NCI-H1092 (cell line): Measurements from ENCODE around the gene MAD1L1.
"Not testable (repeated sequence)": the region's sequence is repeated elsewhere in the genome, so short reads cannot be mapped to it uniquely, and the experiment has no call there.

Experiments
- DNase-seq: peaks from one replicate; lab custom pipeline; 2025; lab: John Stamatoyannopoulos, UW

The MAD1L1 gene

DNA sequence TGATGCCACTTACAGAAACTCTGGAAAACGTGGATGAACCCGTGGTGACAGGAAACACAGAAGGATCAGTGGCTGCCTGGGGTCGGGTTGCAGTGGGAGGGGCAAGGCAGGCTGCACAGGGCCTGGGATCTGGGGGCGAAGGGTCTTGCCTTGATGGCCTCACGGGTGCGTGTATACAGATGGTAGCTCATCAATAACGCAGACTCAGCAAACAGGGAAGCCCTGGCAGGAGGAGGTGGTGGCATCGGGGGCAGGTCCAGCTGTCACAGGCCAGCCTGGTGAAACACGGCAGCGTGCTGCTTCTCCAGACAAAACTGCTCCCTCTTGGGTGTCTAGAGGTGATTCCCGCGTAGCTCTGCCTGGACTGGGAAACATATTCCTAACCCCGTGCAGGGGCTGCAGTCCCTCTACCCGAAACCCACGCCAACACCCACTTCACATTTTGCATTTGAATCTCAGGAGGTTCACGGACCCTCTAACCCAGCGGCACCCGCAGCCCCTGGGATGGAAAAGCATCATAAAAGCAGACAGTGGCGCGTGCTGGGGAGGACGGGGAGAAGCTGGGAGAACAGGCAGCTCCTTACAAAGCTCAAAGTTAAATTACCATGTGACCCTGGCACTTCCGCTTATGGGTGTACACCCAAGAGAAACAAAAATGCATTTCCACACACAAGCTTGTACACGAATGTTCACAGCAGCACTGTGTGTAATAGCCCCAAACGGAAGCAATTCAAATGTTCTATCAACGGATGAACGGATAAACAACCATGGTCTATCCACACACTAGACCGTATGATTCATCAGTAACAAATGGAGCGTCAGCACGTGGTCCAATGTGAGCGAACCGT is 394.8 kb downstream of the MAD1L1 start:
- not testable (repeated sequence) for DNase-seq

DNA sequence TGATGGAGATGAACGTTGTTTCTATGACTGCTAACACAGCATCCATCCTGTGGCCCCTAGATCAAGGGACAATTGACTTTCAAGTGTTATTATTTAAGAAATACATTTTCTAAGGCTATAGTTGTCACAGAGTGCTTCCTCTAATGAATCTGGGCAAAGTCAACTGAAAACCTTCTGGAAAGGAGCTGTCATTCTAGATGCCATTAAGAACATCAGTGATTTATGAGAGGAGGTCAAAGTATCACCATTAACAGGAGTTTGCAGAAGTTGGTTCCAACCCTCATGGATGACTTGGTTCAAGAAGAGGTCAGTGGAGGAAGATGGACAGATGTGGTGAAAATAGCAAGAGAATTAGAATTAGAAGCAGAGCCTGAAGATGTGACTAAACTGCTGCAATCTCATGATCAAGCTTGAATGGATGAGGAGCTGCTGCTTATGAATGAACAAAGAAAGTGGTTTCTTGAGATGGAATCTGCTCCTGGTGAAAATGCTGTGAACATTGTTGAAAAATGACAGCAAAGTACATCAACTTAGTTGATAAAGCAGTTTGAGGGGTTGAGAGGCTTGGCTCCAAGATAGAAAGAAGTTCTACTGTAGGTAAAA is 400.7 kb downstream of the MAD1L1 start:
- not testable (repeated sequence) for DNase-seq

DNA sequence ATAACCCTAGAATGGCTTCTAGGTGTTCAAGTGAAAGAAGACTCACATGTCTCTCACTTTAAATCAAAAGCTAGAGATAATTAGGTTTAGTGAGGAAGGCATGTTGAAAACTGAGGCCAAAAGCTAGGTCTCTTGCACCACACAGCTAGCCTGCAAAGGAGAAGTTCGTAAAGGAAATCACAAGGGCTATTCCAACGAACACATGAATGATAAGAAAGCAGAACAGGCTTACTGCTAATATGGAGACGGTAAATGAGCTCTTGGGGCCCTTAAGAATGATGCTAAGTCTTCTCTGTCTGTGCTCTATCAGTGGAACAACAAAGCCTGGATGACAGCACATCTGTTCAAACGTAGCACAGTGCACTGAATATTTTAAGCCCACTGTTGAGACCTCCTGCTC is 401.3 kb downstream of the MAD1L1 start:
- not testable (repeated sequence) for DNase-seq

DNA sequence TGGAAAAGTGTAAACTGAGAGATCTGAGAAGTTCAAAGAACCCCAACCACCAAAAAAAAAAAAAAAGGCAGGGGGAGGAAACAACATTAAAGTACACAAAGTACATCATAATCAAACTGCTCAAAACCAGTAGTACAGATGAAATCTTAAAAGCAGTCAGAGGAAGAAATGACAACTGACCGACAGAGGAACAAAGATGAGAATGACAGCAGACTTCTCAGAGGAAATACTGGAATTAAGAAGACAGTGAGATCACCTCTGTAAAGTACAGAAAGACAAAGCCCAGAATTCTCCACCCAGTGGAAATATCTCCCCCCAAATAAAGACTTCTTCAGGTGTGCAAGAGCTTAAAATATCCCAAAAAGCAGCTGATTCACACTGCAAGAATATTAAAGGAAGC is 403.1 kb downstream of the MAD1L1 start:
- DNase-seq = not testable (repeated sequence)

DNA sequence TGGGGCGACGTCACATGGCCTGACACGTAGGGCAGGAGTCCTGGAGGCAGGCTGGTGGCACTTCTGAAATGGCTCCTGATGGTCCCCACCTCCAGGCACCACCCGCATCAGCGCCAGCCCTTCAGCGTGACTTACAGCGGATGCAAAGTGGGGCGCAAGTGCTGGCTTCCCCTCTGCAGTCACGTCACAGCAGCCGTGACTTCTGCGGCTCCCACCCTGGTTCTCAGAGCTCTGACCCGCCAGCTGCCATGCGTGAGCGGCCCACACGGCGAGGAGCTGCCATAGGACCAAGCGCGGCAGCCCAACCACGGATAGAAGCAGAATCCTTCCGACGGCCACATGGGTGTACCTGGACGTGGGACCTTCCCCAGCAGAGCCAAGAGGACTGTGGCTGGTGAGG is 403.6 kb downstream of the MAD1L1 start:
- DNase-seq = no peak

DNA sequence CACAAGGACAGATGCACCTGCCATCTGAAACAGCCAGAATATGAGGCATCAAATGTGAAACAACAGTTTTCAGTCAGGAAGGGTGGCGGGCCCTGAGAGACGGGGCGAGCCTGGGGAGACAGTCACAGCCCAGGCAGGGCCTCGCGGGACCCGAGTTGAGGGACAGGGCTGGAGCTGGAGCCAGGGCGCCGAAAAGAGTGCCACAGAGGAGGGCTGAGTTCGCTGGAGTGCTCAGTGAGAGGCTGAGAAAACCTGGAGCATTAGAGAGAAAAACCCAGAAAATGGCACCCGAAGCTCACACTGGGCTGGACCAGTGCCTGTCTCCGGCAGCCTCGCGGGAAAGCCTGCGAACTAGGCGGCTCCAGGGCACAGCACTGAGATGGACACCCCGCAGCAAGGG is 404.6 kb downstream of the MAD1L1 start:
- DNase-seq = not testable (repeated sequence)

DNA sequence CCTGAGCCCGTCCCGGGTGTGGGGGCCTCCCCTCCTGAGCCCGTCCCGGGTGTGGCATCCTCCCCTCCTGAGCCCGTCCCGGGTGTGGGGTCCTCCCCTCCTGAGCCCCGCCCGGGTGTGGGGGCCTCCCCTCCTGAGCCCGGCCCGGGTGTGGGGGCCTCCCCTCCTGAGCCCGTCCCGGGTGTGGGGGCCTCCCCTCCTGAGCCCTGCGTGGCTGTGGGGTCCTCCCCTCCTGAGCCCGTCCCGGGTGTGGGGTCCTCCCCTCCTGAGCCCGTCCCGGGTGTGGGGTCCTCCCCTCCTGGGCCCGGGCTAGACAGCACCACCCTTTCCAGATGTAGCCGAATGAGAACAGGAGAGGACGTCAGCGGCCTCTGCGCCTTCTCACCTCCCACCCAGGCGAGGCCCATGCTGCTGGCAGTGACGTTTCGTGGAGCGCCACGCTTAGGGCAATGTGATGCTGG is 405.2 kb downstream of the MAD1L1 start:
- not testable (repeated sequence) for DNase-seq

DNA sequence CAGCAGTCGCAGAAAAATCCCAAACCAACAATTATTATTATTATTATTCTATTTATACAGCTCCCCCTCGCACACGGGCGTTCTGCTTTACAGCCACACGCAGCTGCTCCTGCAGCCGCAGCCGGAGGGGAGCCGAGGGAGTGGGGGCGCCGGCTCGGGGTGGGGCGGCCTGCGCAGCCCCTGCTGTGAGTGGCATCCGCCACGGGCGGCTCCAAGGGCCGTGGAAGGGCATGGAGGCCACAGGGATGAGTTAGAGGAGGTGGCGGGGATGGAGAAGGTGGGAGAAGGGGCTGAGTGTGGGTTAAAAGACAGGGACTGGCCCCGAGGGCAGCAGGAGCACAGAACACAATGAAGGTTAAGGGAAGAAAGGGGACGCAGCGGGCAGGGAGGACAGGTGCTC is 405.8 kb downstream of the MAD1L1 start:
- DNase-seq = not testable (repeated sequence)

DNA sequence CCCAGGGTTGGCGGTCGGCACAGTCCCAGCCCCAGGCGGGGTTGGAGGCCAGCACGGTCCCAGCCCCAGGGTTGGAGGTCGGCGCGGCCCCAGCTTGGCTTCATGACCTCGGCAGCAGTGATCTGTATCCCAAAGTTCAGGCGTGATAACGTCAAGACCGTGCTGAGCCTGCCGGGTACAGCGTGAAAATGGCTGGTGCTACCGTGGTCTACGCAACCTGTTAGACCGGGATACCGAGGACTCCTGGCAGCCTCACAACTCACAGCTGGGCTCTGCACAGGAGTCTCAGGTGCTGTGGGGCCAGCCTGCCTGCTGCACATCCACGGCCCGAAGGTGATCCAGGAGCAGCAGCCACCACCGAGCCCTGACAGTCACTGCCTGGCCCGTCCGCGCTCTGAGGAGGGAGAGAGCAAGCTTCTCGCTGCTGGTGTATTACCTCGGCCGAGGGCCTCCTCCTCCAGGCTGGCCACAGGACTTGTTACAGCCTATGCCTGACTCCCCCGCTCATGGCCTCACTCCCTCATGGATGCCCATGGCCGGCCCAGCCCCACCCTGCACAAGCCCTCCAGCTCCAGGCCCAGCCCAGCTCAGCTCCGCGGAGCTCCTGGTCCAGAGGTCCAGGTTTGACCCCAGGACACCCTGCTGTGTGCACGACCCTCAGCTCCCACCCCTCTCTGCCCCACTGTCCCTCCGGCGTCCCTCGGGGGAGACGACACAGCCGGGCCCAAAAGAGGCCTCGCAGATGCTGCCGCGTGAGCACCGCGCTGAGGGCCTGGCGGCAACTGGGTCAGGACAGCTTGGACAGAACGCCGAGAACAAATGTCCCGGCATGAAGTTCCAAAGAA is 406.6 kb downstream of the MAD1L1 start:
- DNase-seq = no peak

DNA sequence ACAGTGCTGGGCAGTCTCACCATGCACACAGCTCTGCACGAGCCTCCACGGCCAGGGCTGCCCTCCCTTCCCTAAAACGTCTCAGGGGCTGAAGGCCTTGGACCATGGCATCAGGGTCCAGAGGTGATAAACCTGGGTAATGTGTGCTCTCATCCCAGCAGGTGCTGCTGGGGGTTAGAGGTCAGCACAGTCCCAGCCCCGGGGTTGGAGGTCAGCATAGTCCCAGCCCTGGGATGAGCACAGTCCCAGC is 407.2 kb downstream of the MAD1L1 start:
- DNase-seq = not testable (repeated sequence)

DNA sequence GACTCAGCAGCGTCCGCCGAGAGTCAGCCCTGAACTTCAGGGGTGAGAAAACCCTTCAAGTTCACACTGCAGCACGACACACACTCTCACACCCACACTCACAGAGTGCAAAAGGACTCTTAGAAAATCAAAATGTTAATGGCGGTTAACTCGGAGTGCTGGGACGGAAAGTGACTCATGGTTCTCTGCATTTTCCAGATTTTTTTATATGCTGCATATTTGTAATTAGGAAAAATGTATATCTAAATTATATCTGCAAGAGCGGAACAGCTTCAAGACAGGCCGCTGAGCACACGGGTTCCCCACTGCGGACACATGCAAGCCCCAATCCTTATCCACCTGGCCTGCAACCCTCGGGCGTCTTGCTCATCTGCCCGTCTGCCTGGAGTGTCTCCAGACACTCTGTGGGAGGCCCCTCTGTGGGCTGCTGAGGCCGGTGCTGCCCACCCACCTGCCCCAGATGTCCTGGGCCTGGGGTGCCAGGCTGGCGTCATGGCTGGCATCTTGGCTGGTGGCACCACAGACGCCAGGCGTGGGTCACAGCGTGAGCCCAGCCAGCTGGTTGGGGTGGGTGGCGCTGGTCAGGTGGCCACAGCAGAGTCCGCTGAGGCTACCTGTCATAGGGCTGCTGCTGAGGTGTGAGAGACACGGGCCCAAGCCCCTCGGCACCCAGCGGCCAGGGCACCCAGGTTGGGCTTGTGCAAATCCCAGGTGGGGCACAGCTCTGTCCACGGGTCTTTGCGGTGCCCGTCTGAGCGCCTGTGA is 407.7 kb downstream of the MAD1L1 start:
- DNase-seq = not testable (repeated sequence)

DNA sequence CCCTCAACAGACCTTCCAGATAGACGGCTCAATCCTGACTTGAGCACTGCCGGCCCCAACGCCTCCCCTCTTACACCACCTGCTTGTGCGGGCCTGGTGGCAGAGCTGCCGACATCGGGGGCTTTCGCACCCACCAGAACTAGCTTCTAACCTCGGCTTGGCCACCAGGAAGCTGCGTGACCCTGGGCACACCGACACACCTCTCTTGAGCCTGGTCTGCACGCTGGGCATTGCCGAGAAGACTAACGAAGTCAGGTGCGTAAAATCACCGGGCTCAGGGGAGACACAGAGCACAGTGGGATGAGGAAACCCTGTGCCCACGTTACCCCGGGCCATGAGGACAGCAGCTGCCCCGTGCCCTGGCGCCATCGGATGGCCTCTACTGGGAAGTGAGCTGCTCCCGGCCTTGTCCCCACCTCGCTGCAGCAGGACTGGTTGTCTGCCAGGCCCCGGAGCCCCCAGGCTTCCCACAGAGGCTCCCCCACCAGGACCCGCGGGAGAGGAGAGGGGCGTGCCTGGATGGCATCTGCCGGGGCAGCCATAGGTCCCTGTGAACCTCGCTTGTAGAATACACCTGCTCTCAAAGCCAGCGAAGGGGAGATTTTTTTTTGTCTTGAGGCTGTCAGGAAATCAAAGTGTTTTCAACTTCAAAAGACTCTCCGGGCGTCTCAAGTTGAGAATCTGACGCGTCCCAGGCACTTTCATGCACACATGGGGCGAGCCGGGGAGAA is 408.4 kb downstream of the MAD1L1 start:
- DNase-seq = not testable (repeated sequence)

DNA sequence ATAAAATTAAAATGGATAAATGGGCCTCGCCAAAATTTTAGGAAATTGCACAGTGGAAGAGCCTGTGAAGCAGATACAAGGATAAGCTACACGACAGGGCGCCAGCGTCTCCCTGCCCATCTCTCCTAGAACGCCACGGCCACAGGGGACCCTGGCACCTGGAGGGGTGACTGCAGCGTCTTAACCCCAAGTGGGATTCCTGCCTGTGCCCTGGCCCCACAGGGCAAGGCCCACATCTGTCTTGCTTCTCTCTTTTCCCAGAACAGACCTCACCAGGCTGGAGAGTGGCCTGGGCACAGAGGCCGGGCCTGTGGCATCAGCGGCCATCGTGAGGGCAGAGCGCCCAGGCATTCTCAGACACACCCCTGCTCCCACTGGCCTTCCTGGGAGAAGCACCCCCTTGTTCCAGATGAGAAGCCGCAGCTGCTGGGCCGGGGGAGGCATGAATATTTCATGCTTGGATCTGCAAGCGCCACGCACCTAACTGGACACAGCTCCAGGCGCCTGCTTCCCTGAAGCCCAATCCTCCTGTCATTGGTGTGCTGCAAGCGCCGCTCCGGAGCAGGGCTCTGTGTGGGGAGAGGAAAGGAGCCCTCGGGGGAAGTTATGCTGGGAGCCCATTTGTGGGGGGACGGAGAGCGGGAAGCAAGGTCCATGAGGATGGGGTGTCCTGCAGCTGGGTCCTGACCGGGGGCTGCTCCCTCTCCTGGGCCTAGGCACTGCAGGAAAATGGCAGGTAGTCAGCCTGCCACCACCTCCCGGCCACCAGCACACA is 409.2 kb downstream of the MAD1L1 start:
- no peak for DNase-seq

DNA sequence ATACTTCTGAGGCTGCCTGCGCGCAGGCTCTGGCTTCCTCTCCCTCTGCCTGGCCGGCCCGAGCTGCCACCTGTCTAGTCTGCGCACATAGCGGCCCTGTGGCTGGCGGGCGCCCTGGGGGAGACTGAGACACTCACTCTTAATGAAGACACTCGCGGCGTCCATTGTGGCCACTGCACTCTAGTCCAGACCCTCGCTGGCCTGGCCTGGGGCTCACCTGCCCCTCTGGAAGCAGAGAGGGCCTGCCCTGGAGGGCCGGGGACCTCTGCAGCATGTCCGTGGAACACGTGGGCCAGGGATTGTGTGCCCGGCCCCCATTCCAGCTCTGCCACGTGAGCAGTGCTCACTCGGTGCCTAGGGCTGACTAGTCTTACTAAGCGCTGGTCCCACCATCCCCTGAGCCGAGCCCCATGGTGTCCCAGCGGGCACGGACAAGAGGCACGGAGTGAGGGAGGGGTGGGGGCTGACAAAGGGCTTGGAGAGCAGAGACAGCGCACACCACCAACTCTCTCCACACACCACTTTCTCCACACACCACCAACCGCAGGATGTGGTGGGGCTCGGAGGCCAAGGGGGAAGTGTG is 413.4 kb downstream of the MAD1L1 start:
- DNase-seq = no peak

DNA sequence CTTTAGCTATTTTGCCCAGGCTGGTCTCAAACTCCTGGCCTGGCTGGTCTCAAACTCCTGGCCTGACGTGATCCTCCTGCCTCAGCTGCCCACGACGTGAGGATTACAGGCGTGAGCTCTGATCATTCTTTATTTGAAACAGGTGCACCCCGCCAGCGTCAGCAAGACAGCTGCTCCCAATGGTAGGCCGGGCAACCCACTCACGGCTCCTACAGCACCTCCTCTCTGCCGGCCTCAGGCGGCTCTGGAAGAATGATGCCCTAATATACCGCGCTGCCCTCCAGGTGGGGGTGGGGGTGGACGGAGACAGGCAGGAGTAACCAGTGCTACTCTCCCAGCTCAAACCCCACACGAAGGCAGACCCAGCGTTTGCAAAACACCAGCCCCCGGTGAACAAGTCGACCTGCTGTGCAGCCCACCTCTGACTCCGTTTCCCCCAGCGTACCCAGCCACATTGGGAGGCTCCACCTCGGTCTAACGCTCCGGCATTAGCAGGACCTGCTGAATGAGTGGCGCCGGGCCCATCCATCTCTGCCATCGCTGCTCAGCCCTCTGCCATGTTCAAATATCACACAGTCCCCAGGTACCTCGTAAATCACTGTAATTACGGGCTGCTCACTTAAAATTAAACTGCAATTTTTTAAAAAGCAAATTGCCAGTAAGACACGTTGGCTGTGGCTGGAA is 414.0 kb downstream of the MAD1L1 start:
- no peak for DNase-seq

DNA sequence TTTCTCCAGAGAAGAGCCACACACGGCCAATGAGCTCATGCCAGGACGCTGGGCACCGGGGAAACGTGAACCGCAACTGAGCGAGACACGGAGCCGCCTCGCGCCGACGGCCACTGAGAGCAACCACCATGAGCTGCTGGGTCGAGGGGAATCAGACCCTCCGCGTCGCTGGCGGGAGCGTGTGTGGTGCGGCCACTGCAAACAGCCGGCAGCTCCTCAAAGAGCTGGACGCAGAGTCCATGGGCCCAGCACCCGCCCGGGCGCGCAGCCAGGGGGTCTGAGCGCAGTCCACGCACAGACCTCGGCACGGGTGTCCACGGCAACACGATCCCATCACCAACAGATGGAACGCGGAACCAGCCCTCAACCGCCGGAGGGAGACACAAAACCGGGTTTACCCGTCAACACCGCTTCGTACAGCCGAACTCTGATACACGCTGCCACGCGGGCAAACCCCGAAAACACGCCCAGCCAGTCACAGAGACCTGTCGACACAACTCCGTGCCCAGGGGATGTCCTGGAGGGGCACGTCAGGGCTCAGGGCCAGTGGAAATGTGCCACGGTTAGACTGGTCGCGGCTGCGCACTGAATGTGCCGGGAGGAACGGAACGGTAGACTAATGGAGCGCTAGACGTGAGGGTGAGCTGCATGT is 415.6 kb downstream of the MAD1L1 start:
- DNase-seq = no peak

DNA sequence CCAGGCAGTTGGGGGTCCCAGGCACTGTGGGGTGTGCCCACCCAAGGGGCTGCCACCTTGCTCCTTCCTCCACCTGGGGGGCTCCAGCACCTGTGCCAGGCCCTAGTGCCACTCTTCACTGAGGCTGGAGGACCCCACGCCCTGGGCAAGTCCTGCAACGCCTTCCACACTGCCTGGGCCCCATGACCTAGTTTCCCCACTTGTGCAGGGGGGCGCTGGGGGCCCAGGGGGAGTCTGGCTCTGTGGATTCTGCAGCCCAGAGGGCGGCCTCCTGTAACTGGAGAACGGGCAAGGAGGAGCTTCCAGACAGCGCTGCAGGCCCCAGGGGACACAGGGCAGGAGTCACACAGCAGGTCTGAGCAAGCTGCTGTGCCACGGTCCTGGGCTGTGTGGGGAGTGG is 416.3 kb downstream of the MAD1L1 start:
- not testable (repeated sequence) for DNase-seq

DNA sequence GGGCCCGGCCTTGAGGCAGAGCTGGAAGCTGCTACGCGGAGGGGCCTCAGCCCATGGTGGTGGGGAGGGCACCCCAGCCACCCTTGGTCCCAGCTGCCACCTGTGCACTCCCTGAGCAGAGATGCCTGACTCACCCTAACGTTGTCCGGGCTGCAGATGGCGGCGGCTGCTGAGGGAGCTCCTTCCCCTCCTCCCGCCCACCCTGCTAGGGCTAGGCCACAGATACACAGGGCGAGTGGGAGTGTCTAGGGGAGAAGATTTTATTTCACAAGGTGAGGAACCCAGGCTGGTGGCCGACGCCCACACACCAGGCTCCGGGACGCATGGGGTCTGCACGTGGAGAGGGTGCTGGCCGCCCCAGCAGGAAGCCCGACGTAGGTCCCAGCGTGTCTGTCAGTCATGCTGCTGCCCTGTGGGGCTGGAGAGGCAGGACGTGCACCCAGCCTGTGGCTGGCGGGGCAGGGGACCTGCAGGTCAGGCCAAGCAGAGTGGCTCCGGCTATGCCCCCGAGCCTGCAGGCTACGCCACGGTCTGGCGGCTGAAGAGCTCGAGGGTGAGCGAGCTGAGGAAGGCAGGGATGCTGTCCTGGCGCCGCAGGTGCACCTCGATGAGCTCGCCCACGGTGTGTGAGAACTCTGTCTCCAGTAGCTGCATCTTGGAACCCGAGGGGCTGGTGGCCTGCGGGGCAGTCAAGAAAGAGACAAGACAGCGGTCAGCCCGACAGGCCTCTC is 417.0 kb downstream of the MAD1L1 start:
- not testable (repeated sequence) for DNase-seq
